AG08395 (cell line): ENCODE results near the gene PSMD13.
A peak's percentile ranks its signal among the peaks of the same experiment; 100 is the strongest.
"Not testable (repeated sequence)": the region's sequence is repeated elsewhere in the genome, so short reads cannot be mapped to it uniquely, and the experiment has no call there.

Source experiments
- DNase-seq: peaks from one replicate; pipeline ENCODE4 v3.0.0; 2012; ENCODE audit warnings: mixed read lengths, low spot score

The PSMD13 gene

DNA sequence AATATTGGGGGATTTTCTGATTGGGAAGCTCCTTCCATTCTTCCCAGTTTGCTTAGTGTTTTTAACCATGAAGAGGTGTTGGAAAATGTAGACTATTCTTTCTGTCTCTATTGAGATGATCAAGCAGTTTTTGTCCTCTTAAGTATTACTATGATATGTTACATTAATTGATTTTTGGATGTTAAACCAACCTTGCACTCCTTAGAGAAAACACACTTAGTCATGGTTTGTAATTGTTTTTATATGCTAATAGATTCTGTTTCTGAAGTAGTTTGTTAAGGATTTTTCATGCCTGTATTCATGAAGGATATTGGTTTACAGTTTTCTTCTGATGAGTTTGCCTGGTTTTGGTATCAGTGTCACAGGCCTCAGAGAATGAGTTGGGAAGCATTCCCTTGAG is 39.4 kb downstream of the PSMD13 start:
- no peak for DNase-seq

DNA sequence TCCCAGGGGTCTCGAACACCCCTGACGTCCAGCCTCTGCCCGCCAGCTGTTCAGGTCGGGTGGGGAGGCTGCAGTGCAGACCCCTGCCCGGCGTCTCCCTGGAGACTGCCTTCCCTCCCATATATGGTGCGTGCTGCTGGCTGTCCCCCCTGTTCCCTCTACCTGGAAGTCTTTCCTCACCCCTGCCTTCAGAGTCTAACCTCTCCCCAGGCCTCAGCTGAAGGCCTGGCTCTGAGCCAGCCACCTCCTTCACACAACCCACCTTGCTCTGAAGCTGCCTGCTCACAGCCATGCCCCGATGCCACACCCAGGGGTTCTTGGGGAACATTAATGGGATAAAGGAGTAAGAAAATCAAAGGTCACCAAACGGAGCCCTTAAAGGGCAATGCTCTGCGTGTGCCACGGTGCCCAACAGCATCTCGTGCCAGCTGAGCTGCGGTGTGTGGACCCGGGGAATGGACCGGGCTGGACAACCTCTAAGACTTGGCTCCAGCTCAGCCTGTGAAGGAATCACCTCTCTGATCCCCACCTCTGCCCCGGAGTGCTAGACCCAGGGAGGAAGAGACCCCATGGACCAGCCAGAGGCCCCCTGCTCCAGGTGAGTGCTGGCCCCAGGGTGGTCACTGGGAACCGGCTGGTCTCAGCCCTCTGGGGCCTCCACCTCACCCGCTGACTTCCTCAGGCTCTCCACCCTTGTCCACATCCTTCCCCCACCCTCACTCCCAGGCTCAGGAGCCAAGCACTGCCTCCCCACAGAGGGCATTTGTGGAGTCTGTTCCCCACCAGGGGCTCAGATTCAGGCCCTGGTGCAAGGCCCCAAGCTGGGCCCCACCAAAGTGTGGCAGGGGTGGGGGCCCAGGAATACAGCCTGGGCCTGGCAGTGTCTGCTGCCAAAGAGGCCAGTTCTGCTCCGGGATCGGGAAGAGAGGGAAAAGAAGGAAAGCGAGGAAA is 41.5 kb downstream of the PSMD13 start, which contains the start of gene NLRP6:
Gene NLRP6, plus strand, starts transcription at position 407 of the 951 bp plus-strand sequence. Its CDS starts 163 bp downstream, at position 570.
- no peak for DNase-seq

DNA sequence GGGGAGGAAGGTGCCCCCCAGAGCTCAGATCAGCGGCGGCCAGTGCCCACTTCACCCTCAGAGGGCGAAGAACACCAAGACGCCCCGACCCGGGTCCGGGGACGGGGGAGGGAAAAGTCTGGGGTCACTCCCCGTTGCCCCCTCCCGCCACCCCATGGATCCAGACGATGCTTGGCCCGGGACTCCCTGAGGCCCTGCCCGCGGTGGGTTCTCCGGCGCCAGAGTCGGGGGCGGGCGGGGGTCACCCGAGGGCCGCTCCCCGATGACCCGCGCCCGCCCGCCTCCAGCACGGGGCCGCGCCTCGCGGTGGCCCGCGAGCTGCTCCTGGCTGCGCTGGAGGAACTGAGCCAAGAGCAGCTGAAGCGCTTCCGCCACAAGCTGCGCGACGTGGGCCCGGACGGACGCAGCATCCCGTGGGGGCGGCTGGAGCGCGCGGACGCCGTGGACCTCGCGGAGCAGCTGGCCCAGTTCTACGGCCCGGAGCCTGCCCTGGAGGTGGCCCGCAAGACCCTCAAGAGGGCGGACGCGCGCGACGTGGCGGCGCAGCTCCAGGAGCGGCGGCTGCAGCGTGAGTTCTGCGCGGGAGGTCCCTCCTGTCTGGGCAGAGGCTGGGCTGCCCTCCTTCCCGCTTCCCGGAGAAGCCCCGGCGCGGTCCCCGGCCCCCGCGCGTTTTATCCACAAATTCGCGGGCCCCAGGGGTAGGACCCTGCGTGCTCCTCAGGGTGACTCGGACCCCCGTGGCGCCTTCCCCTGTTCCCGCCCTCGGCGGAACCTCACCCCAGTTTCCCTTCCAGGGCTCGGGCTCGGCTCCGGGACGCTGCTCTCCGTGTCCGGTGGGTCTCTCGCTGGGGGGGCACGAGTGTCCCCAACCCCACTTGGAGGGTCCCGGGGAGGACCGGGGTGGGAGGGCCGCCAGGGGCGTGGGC is 42.5 kb downstream of the PSMD13 start:
- no peak for DNase-seq

DNA sequence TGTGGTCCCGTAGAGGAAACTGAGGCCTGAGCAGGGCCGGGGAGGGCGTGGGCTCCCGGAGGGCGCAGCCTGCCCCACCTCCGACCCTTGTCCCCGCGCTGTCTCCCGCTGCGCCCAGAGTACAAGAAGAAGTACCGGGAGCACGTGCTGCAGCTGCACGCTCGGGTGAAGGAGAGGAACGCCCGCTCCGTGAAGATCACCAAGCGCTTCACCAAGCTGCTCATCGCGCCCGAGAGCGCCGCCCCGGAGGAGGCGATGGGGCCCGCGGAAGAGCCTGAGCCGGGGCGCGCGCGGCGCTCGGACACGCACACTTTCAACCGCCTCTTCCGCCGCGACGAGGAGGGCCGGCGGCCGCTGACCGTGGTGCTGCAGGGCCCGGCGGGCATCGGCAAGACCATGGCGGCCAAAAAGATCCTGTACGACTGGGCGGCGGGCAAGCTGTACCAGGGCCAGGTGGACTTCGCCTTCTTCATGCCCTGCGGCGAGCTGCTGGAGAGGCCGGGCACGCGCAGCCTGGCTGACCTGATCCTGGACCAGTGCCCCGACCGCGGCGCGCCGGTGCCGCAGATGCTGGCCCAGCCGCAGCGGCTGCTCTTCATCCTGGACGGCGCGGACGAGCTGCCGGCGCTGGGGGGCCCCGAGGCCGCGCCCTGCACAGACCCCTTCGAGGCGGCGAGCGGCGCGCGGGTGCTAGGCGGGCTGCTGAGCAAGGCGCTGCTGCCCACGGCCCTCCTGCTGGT is 43.4 kb downstream of the PSMD13 start:
- peak; percentile 54 for DNase-seq

DNA sequence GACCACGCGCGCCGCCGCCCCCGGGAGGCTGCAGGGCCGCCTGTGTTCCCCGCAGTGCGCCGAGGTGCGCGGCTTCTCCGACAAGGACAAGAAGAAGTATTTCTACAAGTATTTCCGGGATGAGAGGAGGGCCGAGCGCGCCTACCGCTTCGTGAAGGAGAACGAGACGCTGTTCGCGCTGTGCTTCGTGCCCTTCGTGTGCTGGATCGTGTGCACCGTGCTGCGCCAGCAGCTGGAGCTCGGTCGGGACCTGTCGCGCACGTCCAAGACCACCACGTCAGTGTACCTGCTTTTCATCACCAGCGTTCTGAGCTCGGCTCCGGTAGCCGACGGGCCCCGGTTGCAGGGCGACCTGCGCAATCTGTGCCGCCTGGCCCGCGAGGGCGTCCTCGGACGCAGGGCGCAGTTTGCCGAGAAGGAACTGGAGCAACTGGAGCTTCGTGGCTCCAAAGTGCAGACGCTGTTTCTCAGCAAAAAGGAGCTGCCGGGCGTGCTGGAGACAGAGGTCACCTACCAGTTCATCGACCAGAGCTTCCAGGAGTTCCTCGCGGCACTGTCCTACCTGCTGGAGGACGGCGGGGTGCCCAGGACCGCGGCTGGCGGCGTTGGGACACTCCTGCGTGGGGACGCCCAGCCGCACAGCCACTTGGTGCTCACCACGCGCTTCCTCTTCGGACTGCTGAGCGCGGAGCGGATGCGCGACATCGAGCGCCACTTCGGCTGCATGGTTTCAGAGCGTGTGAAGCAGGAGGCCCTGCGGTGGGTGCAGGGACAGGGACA is 44.1 kb downstream of the PSMD13 start:
- DNase-seq = no peak

DNA sequence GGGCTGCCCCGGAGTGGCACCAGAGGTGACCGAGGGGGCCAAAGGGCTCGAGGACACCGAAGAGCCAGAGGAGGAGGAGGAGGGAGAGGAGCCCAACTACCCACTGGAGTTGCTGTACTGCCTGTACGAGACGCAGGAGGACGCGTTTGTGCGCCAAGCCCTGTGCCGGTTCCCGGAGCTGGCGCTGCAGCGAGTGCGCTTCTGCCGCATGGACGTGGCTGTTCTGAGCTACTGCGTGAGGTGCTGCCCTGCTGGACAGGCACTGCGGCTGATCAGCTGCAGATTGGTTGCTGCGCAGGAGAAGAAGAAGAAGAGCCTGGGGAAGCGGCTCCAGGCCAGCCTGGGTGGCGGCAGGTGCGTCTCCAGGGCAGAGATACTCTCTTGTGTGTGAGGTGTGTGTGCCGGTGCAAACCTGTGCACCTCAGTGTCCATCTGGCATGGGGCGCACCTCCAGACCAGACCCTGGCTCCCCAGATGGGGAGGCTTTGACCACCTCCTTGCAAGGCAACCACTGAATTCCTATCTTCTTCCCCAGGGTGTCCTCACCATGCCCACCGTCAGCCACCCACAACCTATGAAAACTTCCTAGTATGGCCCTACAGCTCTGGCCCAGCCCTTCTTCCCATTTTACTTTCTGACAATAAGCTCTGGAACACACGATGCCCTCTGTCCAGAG is 44.8 kb downstream of the PSMD13 start:
- DNase-seq = no peak

DNA sequence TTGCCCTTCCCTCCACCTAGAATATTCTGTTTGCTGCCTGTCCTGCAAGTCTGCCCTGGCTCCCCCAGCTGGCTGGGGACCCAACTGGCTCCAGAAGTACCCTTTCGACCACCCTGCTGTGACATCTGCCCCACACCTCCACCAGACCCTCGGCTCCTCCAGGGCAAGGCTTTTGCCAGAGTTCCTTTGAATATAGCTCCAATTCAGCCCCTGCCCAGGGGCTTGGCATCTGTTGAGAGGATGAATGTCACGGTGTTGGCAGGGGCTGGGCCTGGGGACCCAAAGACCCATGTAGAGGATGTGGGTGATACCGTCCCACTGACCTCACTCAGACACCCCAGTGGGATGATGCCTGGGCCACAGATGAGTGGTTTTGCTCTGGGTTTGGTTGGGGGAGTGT is 45.4 kb downstream of the PSMD13 start:
- no peak for DNase-seq

DNA sequence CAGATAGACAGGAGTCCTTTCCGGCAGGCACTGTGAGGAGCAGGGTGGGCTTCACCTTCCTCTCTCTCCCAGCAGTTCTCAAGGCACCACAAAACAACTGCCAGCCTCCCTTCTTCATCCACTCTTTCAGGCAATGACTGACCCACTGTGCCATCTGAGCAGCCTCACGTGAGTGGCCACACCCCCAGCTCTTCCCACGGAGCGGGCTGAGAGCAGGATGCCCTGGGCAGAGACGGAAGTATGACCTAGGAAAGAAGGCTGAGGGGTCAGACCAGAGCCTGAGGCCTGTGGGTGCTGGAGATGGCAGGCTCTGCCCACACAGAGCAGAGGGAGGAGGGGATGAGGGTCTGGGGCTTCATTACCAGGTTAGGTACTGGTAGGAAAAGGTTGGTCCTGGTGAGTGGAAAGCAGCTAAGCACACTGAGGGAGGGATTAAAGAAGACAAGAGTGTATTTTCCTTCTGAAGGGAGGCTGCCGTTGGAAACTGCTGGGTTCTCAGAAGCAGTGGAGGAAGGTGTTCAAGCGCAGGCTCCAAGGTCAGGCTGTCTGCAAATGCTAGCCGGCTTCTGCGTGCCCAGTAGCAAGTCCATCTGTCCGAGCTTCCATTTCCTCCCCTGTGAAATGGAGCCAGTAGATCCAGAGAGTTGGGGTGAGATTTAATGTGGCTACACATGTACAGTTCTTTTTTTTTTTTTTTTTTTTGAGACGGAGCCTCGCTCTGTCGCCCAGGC is 46.0 kb downstream of the PSMD13 start:
- no peak for DNase-seq

DNA sequence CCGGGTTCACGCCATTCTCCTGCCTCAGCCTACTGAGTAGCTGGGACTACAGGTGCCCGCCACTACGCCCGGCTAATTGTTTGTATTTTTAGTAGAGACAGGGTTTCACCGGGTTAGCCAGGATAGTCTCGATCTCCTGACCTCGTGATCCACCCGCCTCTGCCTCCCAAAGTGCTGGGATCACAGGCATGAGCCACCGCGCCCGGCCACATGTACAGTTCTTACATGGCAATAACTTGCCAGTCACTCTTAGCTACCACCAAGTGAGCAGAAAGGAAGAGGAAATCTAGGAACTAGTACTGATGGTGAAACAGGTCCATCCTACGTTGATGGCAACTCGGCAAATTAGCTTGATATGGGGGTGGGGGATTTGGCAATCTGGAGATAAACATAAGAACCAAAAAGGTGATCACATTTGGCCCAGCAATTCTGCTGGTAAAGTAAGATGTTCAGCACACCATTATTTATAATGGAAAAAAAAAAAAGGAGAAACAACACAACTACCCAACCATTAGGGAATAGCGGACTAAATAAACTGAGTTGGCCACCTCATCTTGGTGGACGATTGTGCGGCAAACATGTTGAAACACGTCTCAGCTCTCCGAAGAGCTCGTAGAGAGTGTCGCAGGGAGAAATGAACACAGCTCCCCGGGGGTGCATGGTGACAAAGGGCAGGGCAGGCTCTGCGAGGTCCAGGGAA is 46.8 kb downstream of the PSMD13 start:
- DNase-seq = no peak

DNA sequence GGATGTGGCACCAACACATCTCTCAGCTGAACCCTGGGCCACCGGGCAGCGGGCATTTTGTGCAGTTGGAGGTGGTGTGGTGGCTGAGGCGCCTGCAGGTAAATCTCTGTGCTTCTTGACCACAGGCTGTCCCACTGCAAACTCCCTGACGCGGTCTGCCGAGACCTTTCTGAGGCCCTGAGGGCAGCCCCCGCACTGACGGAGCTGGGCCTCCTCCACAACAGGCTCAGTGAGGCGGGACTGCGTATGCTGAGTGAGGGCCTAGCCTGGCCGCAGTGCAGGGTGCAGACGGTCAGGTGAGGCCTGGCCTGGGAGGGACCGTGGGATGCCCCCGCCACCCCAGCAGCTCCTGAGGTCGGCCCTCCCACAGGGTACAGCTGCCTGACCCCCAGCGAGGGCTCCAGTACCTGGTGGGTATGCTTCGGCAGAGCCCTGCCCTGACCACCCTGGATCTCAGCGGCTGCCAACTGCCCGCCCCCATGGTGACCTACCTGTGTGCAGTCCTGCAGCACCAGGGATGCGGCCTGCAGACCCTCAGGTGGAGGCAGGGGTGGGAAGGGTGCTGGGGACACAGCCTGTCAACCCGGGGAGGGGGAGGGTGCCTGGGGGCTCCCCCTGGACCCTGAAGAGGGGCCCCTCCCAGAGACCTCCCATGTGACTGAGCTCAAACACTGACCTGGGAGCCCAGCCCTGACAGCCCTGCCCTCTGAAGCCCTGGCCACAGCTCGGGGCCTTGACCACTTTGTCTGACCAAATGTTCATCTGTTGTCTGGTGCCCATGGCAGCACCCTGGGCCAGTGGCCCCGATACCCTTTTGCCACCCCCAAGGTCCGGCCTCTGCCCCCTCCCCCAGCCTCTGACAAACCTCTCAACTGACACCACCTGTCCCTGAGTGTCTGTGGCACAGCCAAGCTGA is 47.6 kb downstream of the PSMD13 start:
- DNase-seq = no peak

DNA sequence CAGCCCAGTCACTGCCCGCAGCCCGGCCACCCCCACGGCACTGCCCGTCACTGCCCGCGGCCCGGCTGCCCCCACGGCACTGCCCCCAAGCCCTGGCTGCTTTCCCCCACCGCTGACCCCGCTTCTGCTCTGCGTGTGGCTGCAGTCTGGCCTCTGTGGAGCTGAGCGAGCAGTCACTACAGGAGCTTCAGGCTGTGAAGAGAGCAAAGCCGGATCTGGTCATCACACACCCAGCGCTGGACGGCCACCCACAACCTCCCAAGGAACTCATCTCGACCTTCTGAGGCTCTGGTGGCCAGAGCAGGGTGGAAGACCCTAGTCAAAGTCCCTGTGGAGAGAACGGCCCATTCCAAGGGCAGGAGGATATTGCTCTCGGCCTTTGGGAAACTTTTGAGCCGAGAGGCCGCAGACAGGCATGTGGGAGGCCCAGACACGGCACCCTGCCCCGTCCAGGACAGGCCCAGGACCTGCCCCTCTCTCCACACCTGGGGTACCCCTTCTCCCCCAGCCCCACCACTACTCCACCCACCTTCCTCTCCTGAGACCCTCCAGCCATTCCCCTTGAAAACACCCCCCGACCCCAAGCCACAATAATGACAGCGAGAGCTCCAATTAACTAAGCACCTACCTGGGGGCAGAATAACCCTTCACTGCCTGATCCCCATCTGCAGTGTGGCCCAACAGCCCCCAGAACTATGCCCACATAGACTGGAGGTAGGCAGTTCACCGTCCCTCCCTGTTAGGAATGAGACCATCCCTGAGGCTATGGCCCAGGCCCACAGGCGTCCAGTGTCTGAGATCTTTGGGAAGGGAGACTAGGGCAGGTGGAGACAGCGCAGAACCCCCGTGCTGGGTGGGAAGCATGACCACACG is 48.5 kb downstream of the PSMD13 start:
- DNase-seq = no peak

DNA sequence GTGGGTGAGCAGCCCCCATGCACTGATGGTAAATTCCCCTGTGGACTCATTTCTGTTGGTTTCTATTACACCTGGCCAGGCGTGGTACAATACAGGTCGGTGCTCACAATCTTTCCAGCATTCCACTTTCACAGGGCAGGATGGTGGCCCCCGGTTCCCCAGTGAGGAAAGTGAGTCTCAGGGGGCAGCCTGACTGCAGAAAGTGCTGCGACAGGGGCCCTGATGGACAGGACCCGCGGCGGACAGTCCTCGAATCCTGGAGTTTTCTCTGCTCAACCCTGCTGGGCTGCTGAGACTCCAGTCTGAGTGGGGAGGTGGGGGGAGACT is 49.1 kb downstream of the PSMD13 start:
- DNase-seq = no peak

DNA sequence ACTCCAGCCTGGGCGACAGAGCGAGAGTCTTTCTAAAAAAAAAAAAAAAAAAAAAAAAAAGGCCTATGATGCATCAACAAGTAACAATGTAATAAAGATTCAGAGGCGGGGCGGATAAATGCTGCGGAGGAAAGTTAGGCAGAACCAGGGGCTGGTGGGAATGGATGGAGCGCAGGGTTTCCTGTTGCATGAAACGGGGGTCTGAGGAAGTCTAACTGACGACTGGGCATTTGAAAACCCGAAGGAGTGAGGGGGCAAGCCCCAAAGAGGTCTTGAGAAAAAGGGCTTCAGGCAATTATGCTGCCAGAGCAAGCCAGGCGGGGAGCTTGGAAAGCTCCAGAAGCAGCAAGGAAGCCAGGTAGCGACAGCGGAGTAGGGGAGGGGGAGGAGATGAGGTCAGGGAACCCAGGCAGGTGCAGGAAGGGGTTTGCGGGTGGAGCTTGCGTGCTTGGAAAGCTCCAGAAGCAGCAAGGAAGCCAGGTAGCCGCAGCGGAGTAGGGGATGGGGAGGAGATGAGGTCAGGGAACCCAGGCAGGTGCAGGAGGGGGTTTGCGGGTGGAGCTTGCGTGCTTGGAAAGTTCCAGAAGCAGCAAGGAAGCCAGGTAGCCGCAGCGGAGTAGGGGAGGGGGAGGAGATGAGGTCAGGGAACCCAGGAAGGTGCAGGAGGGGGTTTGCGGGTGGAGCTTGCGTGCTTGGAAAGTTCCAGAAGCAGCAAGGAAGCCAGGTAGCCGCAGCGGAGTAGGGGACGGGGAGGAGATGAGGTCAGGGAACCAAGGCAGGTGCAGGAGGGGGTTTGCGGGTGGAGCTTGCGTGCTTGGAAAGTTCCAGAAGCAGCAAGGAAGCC is 50.4 kb downstream of the PSMD13 start:
- DNase-seq = not testable (repeated sequence)

DNA sequence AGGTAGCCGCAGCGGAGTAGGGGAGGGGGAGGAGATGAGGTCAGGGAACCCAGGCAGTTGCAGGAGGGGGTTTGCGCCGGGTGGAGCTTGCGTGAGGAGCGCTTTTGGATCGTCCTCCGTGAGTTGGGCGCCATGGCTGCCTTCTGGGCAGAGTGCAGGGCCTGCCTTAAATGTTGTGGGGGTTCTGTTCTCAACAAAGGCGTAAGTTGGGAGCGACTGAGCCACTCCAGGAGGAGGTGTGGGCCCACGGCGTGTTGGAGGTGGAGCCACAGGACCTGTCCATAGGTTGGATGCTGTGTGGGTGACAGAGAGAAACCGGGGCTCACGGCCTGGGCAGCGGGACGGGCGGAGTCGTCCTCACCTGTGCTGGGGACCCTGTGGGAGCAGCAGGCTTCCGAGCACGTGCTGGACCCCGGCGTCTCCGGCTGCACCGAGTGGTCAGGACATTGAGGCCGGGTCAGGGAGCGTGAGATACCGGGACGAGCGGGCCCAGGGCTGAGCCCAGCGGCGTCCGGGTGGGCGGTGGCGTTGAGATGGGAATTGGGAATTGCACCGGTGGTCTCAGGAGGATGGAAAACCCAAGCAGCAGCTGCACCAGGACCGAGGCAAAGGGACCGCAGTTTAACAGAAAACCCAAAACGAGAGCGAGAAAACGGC is 51.2 kb downstream of the PSMD13 start:
- DNase-seq = no peak

DNA sequence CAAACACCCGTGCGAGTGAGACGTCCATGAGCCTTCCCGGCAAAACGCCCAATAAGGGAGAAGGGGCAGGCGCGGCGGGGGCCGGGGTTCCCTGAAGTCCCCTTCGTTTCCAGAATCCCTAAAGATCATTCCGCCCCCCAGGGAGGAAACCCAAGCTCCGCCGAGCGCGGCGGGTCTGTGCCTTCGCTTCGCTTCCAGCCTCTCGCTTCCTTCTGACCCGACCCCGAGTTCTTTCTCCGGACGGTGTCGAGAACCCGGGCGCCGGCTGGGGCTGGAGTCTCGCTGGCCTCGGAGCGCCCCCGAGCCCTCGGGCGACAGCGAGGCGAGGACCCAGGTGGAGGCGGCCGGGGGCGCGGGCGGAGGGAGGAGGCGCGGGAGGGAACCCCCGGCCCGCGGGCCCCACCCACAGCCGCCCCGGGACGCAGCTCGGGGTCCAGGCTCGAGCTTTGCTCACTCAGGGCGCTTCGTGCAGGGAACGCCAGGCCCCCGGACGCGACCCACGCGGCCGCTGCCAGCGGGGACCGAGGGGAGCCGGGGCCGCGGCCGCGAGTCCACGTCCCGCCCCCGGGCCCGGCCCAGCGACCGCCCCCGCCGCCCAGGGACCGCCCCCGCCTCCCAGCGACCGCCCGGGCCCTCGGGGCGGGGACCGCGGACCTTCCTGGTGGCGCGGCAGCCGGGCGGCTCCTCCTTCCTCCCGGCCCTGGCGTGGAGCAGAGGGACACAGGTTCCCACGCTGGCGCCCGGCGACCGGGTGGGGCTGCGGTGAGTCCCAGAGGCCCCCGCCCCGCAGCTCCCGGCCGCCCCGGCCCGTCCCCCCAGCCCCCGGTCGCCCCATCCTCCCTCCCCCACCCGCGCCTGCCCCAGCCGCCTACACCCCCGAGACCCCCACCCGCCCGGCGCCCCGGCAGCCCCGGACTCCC is 52.0 kb downstream of the PSMD13 start, which contains the start of gene PGGHG:
Gene PGGHG, plus strand, starts transcription at position 649 of the 920 bp plus-strand sequence. CDS start 691 bp downstream, outside the sequence.
- DNase-seq = peak; percentile 93
